Astrocyte of the cerebellum (primary cell): ENCODE data around the gene FTCDNL1.

ENCODE experiments used
- DNase-seq: peaks from one replicate; pipeline ENCODE4 v3.0.0-alpha.2; 2011; ENCODE audit warnings: low read depth
- H3K4me3 ChIP-seq: 2 replicates; pipeline ENCODE4 v1.5.1; 2011; ENCODE audit warnings: mild to moderate bottlenecking, low read depth, low read length, moderate library complexity
- in situ Hi-C: cut with HindIII; loops from 2 replicates; pipeline ENCODE4 v1.10.0; 2017; ENCODE audit warnings: low sequenced_read_pairs
- TF ChIP-seq, protein P1 (sequence below): IDR thresholded peaks from 2 replicates; pipeline ENCODE4 v1.5.1; 2012; ENCODE audit warnings: low read length, low read depth, moderate library complexity, mild to moderate bottlenecking; ENCODE audit errors: missing control alignments

The FTCDNL1 gene

DNA sequence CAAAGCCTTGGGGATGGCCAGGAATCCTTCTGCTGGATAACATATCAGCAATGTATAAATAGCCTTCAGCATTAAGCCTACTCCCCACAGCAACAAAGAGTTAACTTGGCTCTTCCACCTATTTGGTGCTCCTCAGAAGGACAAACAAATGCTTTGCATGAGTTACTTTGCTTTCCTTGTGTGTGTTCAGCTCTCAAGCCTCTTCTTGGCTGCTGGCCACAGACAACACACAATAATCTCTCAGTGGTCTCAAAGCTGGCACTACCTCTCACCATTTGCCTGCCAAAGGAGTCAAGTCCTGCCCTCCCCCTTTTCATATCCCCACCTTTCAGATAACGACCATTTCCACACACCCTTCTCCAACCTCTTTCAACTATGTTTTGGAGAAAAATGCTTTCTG lies 17.5 kb downstream of the FTCDNL1 start:
- H3K4me3 ChIP-seq, result no peak overlapping the region
- in situ Hi-C loops, result no loop called here
- TF ChIP-seq, protein P1, sequence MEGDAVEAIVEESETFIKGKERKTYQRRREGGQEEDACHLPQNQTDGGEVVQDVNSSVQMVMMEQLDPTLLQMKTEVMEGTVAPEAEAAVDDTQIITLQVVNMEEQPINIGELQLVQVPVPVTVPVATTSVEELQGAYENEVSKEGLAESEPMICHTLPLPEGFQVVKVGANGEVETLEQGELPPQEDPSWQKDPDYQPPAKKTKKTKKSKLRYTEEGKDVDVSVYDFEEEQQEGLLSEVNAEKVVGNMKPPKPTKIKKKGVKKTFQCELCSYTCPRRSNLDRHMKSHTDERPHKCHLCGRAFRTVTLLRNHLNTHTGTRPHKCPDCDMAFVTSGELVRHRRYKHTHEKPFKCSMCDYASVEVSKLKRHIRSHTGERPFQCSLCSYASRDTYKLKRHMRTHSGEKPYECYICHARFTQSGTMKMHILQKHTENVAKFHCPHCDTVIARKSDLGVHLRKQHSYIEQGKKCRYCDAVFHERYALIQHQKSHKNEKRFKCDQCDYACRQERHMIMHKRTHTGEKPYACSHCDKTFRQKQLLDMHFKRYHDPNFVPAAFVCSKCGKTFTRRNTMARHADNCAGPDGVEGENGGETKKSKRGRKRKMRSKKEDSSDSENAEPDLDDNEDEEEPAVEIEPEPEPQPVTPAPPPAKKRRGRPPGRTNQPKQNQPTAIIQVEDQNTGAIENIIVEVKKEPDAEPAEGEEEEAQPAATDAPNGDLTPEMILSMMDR, result no peak
- no peak for DNase-seq

DNA sequence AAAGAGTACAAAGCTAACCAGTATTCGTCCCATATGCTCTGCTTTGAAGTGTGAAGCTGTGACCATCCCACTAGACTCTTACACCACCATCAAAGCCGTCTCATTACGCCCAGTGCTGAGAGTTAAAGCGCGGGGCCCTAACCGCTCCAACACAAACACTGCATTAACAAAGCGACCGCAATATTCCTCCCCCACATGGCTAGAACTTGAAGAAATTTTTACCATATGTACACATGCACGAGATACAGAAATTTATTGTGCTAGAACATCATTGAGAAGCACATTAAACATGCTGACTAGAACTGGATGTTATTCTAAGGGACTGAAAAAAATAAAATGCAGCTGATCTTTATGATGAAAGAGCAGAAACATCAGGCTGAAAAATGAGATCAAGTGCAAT lies 20.5 kb downstream of the FTCDNL1 start:
- in situ Hi-C loops, result no loop called here
- TF ChIP-seq, protein P1, result no peak
- DNase-seq, result no peak

DNA sequence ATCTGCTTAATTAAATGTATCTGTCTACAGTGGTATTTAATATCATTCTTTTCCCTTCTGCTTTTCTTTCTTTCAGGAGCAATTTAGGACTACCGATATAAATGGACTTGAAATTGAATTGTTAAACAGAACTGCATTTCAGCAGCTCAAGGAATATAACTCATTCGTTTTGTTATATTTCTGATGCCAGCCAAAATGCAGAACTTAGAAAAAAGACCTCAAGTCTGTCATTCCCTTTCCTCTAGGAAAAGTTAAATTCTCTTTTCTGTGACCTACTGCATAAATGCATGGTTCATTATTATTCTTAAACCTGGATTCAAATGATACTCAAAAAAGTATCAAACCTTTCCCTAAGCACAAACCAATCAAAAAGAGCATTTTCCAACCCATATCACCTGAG lies 21.4 kb downstream of the FTCDNL1 start:
- TF ChIP-seq, protein P1, result no peak
- no peak overlapping the region for H3K4me3 ChIP-seq
- DNase-seq, result no peak
- in situ Hi-C loops, result no loop called here

More for the DNA sequence above, 20.5 kb downstream of the FTCDNL1 start:
- H3K4me3 ChIP-seq, result no peak overlapping the region

DNA sequence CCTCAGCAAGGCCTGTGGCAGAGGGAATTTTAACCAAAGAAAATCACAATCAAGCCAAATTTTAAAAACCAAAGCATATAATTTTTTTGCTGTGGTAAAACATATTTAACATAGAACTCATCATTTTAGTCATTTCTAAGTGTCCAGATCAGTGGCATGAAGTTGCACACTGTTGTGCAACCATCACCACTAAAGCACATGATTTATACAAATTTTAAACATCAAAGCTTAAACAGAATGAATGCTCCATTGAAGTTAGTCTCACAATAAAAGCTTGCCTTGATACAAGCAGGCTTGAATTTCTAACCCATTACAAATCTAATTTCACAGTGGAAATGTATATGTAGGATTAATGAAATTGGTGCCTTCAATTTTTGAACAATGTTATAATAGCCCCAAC lies 31.2 kb downstream of the FTCDNL1 start:
- TF ChIP-seq, protein P1, result no peak
- DNase-seq, result no peak
- no peak overlapping the region for H3K4me3 ChIP-seq
- in situ Hi-C loops, result no loop called here

DNA sequence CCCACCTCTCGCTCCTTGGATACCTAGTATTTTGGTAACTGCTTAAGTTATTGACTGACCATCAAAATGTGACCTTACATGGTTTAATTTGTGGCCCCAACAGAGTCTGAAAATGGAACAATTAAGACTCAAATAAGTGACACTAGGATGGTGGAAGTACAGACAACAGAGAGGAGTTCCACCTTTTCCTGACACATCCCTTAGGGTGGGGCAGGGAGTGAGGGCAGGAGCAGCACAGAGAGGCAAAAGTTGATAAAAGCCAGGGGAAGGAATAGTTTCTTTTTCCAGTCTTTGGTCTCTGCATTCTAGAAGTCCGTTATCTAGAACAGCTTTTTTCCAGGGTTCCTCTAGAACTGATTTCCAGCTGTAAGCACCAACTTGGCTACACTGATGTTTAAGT lies 32.2 kb downstream of the FTCDNL1 start:
- DNase-seq, result no peak
- TF ChIP-seq, protein P1, result no peak
- H3K4me3 ChIP-seq, result no peak overlapping the region
- in situ Hi-C loops, result no loop called here

DNA sequence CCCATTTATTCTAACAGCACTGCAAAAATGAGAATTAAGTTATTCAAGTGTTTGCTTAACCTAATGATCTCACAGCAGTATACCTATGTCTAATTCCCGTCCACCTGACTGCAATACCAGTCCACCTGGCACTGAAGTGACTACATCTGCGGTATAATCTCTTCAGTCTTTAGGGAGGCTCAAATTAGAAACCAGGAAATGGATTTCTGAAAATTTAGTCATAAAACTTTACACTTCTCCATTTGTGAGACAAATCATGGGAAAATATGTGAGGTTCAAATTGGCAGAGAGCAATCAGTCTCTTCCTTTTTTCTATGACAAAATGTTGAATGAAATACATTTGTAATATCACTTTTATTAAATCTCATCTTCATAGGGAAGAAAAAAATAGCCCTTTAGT lies 33.0 kb downstream of the FTCDNL1 start:
- no peak overlapping the region for H3K4me3 ChIP-seq
- no peak for DNase-seq
- TF ChIP-seq, protein P1, result no peak
- in situ Hi-C loops, result no loop called here

DNA sequence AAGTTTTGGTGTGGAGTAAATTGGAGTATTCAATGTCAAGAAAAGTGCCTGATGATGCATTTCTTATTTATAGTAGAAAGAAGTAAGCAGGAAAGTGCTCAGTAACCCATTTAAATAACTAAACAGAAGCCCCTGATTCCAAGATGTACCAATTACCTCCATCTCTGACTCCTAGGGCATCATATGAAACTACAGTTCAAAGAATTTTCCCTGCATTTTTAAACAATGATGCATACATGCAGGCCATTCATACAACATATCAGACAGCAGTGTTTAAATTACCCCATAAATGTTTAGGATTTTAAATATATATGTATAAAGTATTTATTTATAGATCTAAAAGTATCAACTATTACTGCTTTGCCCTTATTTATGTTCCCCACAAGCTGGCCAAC lies 36.2 kb downstream of the FTCDNL1 start:
- H3K4me3 ChIP-seq, result no peak overlapping the region
- DNase-seq, result no peak
- in situ Hi-C loops, result no loop called here
- TF ChIP-seq, protein P1, result no peak
